NCI-H2107 (cell line): ENCODE measurements around the gene HADHA.
"Not testable (repeated sequence)": the region's sequence is repeated elsewhere in the genome, so short reads cannot be mapped to it uniquely, and the experiment has no call there.

ENCODE experiments used
- DNase-seq: peaks from one replicate; lab custom pipeline; 2025; lab: John Stamatoyannopoulos, UW

Gene HADHA

GRCh38 chr2:26244309-26245230, at the start of gene HADHA, which contains the start of gene HADHB:
TSS of gene HADHA (minus strand) at chr2:26244632. CDS start at chr2:26244596, 36 bp downstream.
TSS of gene HADHB (plus strand) at chr2:26244939. CDS start at chr2:26254255, 9,316 bp downstream.
- DNase-seq, result peak; percentile 70

DNA sequence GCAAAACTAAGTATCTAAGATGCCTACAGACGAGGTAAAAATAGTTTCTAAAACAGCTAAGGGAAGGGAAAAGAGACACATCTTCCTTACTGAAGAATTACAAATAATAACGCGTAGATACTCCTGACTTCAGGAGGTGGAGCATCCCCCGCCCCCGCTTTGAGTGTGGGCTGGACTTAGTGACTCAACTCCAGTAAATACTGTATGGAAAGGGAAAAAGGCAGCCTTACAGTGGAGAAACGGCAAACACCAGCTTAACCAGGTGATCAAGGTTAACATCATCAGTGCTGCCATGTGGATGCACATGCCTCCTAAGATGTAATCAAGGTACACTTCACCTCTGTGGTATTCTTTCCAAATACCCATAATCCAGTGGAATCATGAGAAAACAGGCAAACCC, 48.2 kb upstream of the HADHA start:
- DNase-seq, result no peak

GRCh38 chr2:26290001-26290400, 45.6 kb upstream of the HADHA start:
- no peak for DNase-seq

DNA sequence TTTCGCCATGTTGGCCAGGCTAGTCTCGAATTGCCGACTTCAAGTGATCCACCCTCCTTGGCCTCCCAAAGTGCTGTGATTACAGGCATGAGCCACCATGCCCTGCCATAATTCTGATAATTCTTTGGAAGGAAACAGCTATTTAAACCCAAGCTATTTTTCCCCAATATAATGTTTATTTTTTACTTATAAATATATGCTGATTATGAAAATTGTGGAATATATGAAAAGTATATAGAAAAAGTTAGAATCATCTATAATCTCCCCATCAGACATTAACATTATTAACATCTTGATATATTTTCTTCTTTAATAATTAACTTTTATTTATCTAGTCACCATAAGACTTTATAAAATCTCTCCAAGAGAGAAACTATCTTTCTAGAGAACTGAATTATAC, 41.5 kb upstream of the HADHA start:
- no peak for DNase-seq

GRCh38 chr2:26284132-26284531, 39.7 kb upstream of the HADHA start:
- DNase-seq, result no peak

DNA sequence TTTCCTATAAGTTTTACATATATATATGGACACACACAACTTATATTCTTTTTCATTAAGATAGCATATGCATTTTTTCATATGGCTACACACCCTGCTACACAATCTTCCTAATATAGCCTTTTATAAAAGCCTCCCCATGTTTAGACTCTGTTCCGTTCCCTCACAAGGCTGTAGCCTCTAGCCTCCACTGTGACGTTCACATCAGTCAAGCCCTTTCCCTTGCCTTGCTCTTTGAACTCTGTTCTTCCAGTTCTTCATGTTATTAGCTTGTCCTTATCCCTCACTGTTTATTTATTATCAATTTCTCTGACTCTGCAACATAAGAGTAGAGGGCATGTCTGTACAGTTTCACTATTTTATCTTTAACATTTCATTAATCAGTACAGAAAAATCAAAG, 39.2 kb upstream of the HADHA start:
- no peak for DNase-seq

GRCh38 chr2:26281226-26281625, 36.8 kb upstream of the HADHA start:
- no peak for DNase-seq

- DNase-seq, result no peak
Observed at GRCh38 chr2:26279886-26280285, 35.5 kb upstream of the HADHA start.

DNA sequence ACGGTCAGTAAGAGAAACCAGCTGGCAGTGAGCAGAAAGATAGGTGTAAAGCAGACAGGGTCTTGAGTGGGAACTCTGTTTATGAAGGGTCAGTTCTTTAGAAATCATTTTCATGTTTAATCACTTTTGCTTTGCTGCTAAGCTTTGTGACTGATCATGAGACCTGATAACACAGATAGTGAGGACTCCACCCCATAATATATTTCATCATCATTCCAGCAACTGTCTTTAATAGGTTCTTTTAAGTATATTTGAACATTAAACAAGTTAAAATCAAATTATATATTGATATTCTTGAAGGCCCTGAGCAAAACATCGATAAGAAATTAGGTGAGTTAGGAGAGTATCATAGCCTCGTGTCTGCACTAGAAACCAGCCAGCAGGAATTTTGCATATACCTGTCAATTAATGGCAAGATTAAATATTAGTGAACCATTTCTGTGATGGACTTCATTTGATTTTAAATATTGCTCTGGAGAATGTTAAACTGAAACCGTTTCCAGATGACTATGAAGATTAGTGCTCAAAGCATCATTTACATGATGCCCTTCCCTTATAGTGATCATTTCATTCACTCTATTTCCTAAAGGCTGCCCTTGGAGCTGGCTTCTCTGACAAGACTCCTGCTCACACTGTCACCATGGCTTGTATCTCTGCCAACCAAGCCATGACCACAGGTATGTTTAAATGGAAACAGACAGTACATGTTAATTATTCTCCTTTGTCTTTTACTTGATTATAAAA, 32.2 kb upstream of the HADHA start:
- no peak for DNase-seq

DNA sequence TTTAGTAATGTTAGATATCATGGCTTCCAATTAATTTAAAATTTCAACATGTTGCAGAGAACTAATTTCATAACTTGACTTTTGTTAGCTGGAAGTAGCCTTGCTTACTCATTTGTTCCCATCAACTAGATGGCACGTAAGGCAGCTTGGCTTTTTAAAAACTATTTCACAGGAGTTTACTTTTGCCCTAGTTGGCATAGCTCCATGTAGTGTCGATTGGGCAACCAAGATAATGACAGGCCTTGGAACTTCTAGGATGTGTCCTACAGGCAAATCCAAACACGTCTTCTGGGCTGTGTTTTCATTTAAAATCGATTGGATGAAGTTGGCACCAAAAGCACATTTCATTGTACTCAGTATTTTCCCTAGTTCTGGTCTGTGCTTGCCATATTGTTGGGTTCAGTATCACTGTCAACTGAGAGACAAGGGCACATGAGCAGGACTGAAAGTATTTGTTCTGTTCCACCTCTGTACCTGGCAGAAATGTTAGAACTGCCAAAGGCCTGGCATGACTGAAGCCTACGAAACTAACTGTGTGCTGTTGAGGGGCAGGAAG, 29.7 kb upstream of the HADHA start:
- no peak for DNase-seq

- no peak for DNase-seq
Observed at GRCh38 chr2:26273501-26273900, 29.1 kb upstream of the HADHA start.

DNA sequence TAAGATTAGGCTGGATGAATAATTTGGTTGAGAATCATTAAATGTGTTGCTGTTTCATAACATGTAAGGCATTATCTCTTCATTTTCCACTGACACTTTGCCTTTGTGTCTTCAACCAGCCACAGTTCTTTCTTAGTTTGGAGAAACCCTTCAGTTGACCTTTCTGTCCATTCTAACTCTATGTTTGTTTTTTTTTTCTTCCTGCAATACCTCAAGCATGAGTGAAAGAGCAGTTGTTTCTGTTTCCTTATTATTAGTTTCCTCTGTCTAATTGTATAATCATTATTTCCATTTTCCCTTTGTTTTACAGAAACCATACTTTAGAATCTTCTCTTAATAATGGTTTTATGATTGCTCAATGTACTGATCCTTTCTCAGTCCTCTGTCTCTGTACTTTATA, 25.9 kb upstream of the HADHA start:
- no peak for DNase-seq

DNA sequence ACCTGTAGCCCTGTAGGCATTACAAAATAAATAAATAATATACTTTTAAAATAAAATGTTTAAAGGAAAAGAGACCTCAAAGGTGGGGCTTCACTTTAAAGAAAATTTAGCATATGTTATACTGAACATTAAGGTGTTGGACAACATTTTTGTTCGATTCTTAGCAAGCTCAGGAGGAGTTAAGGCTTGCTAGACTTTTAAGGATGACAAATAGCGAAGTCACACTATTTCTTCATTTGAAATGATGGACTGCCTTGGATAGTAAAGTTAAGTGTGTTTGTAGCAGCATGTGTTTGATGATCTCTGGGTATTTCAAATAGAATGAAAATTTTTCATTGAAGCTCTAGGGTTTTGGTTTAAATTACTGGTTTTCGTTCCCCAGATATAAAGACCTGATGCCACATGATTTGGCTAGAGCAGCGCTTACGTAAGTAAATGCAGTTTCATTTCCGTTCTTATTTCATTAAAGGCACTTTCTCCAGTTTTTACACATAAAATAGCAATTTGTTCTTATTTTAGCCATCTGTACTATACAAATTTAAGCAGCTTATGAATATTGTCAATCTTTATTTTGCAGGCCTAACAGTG, 25.2 kb upstream of the HADHA start:
- DNase-seq, result no peak

- not testable (repeated sequence) for DNase-seq
Observed at GRCh38 chr2:26268670-26269385, 24.4 kb upstream of the HADHA start.

DNA sequence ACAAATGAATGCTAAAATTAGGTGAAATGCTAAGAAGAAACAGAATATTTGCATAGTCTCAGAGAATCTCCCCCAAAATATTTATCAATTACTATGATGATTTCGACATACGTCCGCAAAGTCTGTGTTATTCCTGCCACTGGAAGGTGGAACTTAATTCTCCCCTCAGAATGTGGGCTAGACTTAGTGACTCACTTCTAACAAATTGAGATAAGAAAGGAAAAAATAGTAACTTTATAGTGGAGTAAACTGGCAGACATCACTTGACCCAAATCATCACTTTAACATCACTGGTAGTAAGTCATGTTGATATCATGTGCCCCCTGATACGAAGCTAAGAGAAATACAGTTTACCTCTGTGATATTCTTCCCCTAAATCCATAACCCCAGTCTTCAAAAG, 23.8 kb upstream of the HADHA start:
- DNase-seq, result no peak

DNA sequence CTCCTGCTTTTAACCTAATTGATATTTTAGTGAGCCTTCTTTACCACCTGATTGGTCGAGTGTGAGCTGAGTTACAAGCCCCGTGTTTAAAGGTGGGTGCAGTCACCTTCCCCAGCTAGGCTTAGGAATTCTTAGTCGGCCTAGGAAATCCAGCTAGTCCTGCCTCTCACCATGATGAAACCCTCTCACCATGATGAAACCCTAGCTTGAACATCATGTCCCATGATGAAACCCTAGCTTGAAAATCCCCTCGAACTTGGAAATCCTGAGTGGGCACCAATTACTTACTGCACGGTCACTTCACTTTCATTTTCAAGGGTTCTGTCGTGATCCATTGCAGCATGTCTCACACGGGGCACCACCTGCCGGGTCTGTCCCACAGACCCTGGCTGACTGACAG, 14.4 kb upstream of the HADHA start:
- not testable (repeated sequence) for DNase-seq

DNA sequence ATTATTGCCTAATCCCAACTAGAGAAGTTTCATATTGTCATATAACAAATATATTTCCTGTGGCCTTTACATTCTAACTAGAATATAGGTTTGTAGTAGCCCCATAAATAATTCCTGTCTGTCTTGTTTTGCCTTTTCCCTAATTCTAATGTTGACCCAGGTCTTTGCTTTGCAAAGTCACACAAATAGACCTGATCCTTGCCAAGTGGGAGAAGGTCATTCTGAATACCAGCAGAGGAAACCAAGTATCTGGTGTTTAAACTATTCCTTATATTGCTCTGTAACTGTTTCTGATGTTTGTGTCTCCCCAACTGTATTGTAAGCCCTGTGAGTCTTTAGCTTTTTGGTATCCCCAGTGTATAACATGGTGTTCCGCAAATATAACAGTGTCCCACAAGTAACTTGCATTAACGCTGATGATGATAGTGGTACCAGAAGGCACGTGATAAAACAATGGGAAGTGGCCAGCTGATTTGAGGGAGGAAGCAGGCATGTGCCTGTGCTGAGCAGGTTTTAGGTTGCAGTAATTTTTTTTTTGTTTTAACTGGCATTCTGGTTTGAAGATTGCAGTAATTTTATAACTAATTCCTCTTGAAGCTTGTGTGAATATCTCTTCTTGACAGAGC, 11.4 kb upstream of the HADHA start:
- no peak for DNase-seq

- peak; percentile 15 for DNase-seq
Observed at GRCh38 chr2:26251893-26252292, 7.5 kb upstream of the HADHA start.

- DNase-seq, result no peak
Observed at GRCh38 chr2:26249625-26250024, 5.2 kb upstream of the HADHA start.

GRCh38 chr2:26246818-26247217, 2.4 kb upstream of the HADHA start:
- no peak for DNase-seq

GRCh38 chr2:26245810-26246209, 1.4 kb upstream of the HADHA start:
- DNase-seq, result no peak
